IMR-90 (cell line): ENCODE measurements around the gene IQCE. TPM values are rescaled to one million over a fixed set of nuclear protein-coding genes. Genes with fewer than 3 reads are reported as not detected.

Experiments used
- ATAC-seq: fragments of 200-7000 bp; cut with Tn5 transposase; 2 replicates; pipeline ENCODE4 v1.9.1; 2020; ENCODE audit warnings: low read depth, mild to moderate bottlenecking, moderate library complexity
- BruUV-seq: library from RNA; stranded (reverse); fragments of 400-500 nt; replicated peaks from 2 replicates; lab custom pipeline; 2021; lab: Mats Ljungman, UMichigan
- CTCF ChIA-PET: fragments of 300-600 bp; formaldehyde crosslinking; extraction: SDS; loops from one replicate; lab custom pipeline; 2021; ENCODE audit warnings: antibody characterized with exemption; lab: Yijun Ruan, JAX
- POLR2A ChIA-PET: fragments of 300-600 bp; sonication (Branson Sonifier 250); formaldehyde crosslinking; loops from one replicate; lab custom pipeline; 2022; ENCODE audit warnings: antibody characterized with exemption; ENCODE audit not compliant: unreplicated experiment; lab: Charles Lee
- DNase-seq: peaks from one replicate; pipeline ENCODE4 v3.0.0; 2013
- H2AFZ ChIP-seq: replicated peaks from 2 replicates; pipeline ENCODE3; 2013; ENCODE audit warnings: low read length, mild to moderate bottlenecking; ENCODE audit not compliant: poor library complexity
- H2AK5ac ChIP-seq: 2 replicates; pipeline ENCODE4 v1.6.1; 2013; ENCODE audit warnings: low read depth, low read length, inconsistent platforms
- H2AK9ac ChIP-seq: replicated peaks from 2 replicates; pipeline ENCODE3; 2013; ENCODE audit warnings: mild to moderate bottlenecking, low read depth, low read length, moderate library complexity; ENCODE audit not compliant: poor library complexity
- H2BK120ac ChIP-seq: 2 replicates; pipeline ENCODE4 v1.6.1; 2013; ENCODE audit warnings: low read depth, low read length, inconsistent platforms
- H2BK15ac ChIP-seq: 3 replicates; pipeline ENCODE4 v1.6.1; 2013; ENCODE audit warnings: low read depth, low read length, inconsistent platforms
- H2BK20ac ChIP-seq: 2 replicates; pipeline ENCODE4 v1.6.1; 2013; ENCODE audit warnings: low read depth, mild to moderate bottlenecking, inconsistent platforms, low read length, moderate library complexity
- H2BK5ac ChIP-seq: 2 replicates; pipeline ENCODE4 v1.6.1; 2013; ENCODE audit warnings: mild to moderate bottlenecking, low read depth, low read length, inconsistent platforms; ENCODE audit not compliant: poor library complexity, severe bottlenecking
- H3K14ac ChIP-seq: replicated peaks from 2 replicates; pipeline ENCODE4 v1.6.1; 2013; ENCODE audit warnings: low read depth, low read length, inconsistent platforms
- H3K18ac ChIP-seq: 2 replicates; pipeline ENCODE4 v1.6.1; 2013; ENCODE audit warnings: low read depth, low read length, control low read depth
- H3K23ac ChIP-seq: 2 replicates; pipeline ENCODE4 v1.6.1; 2013; ENCODE audit warnings: low read depth, low read length, inconsistent platforms
- H3K27ac ChIP-seq: 2 replicates; pipeline ENCODE4 v1.5.1; 2013; ENCODE audit warnings: mild to moderate bottlenecking, control low read depth, low read length; ENCODE audit not compliant: insufficient read depth
- H3K27me3 ChIP-seq: 2 replicates; pipeline ENCODE4 v1.6.1; 2013; ENCODE audit warnings: low read length; ENCODE audit not compliant: control insufficient read depth, insufficient read depth
- H3K36me3 ChIP-seq: 2 replicates; pipeline ENCODE4 v1.6.1; 2013; ENCODE audit warnings: low read length, mixed read lengths; ENCODE audit not compliant: control insufficient read depth, insufficient read depth
- H3K4ac ChIP-seq: 2 replicates; pipeline ENCODE4 v1.6.1; 2013; ENCODE audit warnings: low read depth, low read length, inconsistent platforms
- H3K4me1 ChIP-seq: 2 replicates; pipeline ENCODE4 v1.6.1; 2013; ENCODE audit warnings: low read length, mixed read lengths; ENCODE audit not compliant: control insufficient read depth, insufficient read depth
- H3K4me2 ChIP-seq: 2 replicates; pipeline ENCODE4 v1.6.1; 2013; ENCODE audit warnings: low read depth, mild to moderate bottlenecking, control low read depth, low read length, moderate library complexity
- H3K4me3 ChIP-seq: 2 replicates; pipeline ENCODE4 v1.5.1; 2013; ENCODE audit warnings: low read depth, mild to moderate bottlenecking, control low read depth, low read length, moderate library complexity; ENCODE audit not compliant: insufficient read depth
- H3K56ac ChIP-seq: 2 replicates; pipeline ENCODE4 v1.6.1; 2013; ENCODE audit warnings: low read length, inconsistent platforms; ENCODE audit not compliant: insufficient read depth; ENCODE audit errors: extremely low read depth
- H3K79me1 ChIP-seq, 2 experiments: 2 replicates each; pipeline ENCODE4 v1.6.1; 2013; ENCODE audit warnings: low read length in 2 of 2, inconsistent platforms in 1 of 2, low read depth in 1 of 2
- H3K9ac ChIP-seq: 2 replicates; pipeline ENCODE4 v1.6.1; 2013; ENCODE audit warnings: low read depth, low read length, control low read depth
- H3K9me1 ChIP-seq: 2 replicates; pipeline ENCODE4 v1.6.1; 2013; ENCODE audit warnings: low read length, inconsistent platforms; ENCODE audit not compliant: insufficient read depth
- H3K9me3 ChIP-seq: 2 replicates; pipeline ENCODE4 v1.6.1; 2013; ENCODE audit warnings: low read length; ENCODE audit not compliant: control insufficient read depth, insufficient read depth
- H4K20me1 ChIP-seq: 2 replicates; pipeline ENCODE4 v1.6.1; 2013; ENCODE audit warnings: low read length, inconsistent platforms; ENCODE audit not compliant: insufficient read depth
- H4K5ac ChIP-seq: 2 replicates; pipeline ENCODE4 v1.6.1; 2013; ENCODE audit warnings: mild to moderate bottlenecking, low read depth, low read length, control low read depth
- H4K8ac ChIP-seq, 2 experiments: 2 replicates each; pipeline ENCODE4 v1.6.1; 2013; ENCODE audit warnings: low read depth in 2 of 2, low read length in 2 of 2, control low read depth in 1 of 2, inconsistent platforms in 1 of 2
- H4K91ac ChIP-seq: 2 replicates; pipeline ENCODE4 v1.6.1; 2013; ENCODE audit warnings: low read depth, low read length, inconsistent platforms; ENCODE audit not compliant: insufficient read depth
- BHLHE40 ChIP-seq: fragments of 150-350 bp; IDR thresholded peaks from 2 replicates; pipeline ENCODE4 v1.6.1; 2016; ENCODE audit warnings: mild to moderate bottlenecking, low read depth, low read length
- CEBPB ChIP-seq: IDR thresholded peaks from 2 replicates; pipeline ENCODE4 v1.6.1; 2012; ENCODE audit warnings: low read depth, low read length, improper control_type of control experiment
- CHD1 ChIP-seq: IDR thresholded peaks from 2 replicates; pipeline ENCODE4 v1.6.1; 2012; ENCODE audit warnings: low read depth, low read length, improper control_type of control experiment
- FOS ChIP-seq: fragments of 150-350 bp; IDR thresholded peaks from 2 replicates; pipeline ENCODE4 v1.6.1; 2016; ENCODE audit warnings: low read depth, low read length
- MAFK ChIP-seq: IDR thresholded peaks from 2 replicates; pipeline ENCODE4 v1.6.1; 2012; ENCODE audit warnings: low read depth, low read length, improper control_type of control experiment
- MAZ ChIP-seq: IDR thresholded peaks from 2 replicates; pipeline ENCODE4 v1.6.1; 2012; ENCODE audit warnings: low read depth, mild to moderate bottlenecking, low read length, improper control_type of control experiment, moderate library complexity, borderline replicate concordance
- POLR2A ChIP-seq: IDR thresholded peaks from 2 replicates; pipeline ENCODE4 v1.6.1; 2012; ENCODE audit warnings: mild to moderate bottlenecking, low read depth, low read length
- RAD21 ChIP-seq: IDR thresholded peaks from 2 replicates; pipeline ENCODE4 v1.6.1; 2012; ENCODE audit warnings: low read length, improper control_type of control experiment
- RCOR1 ChIP-seq: IDR thresholded peaks from 2 replicates; pipeline ENCODE4 v1.6.1; 2012; ENCODE audit warnings: mild to moderate bottlenecking, low read length, improper control_type of control experiment; ENCODE audit not compliant: insufficient replicate concordance
- SMC3 ChIP-seq: fragments of 150-350 bp; IDR thresholded peaks from 2 replicates; pipeline ENCODE4 v1.6.1; 2016; ENCODE audit warnings: low read depth, mild to moderate bottlenecking, antibody characterized with exemption, low read length, moderate library complexity
- WGBS, 2 experiments: methylation state at CpG; one replicate each; pipeline versions ENCODE4 v1.1.5 to v1.1.7; 2013; ENCODE audit warnings: missing lambda C conversion rate in 2 of 2; ENCODE audit not compliant: insufficient read length in 1 of 2; ENCODE audit errors: extremely low coverage in 2 of 2; 5-methylcytosine and 5-hydroxymethylcytosine counted together
- dilution Hi-C: fragments of 300-500 bp; cut with HindIII; formaldehyde crosslinking; loops from one replicate; pipeline ENCODE4 v1.14.3; 2018; ENCODE audit warnings: low sequenced_read_pairs; ENCODE audit not compliant: unreplicated experiment
- in situ Hi-C: fragments of 300-500 bp; cut with MboI; formaldehyde crosslinking; loops from 3 replicates; pipeline ENCODE4 v1.14.3; 2019; ENCODE audit warnings: low sequenced_read_pairs, inconsistent platforms, mixed read lengths
- intact Hi-C: fragments of 100-400 bp; cut with micrococcal nuclease; formaldehyde crosslinking; loops from 2 replicates; pipeline ENCODE4 v1.10.0; 2022
- polyA plus RNA-seq, 3 experiments: library from polyadenylated mRNA; depleted of rRNA; stranded (reverse); fragments of >200 nt; gene quantifications; 2 replicates each; pipeline ENCODE4 v1.2.3, GENCODE V29; 2012; ENCODE audit warnings: low replicate concordance in 1 of 3
- total RNA-seq: library from RNA; depleted of rRNA; stranded (reverse); fragments of >200 nt; gene quantifications from 2 replicates; pipeline ENCODE4 v1.2.3, GENCODE V29; 2012
- TF ChIP-seq, protein P1 (sequence below): fragments of 150-350 bp; IDR thresholded peaks from 2 replicates; pipeline ENCODE4 v1.6.1; 2016; ENCODE audit warnings: low read depth, mild to moderate bottlenecking, low read length, moderate library complexity, borderline replicate concordance
- TF ChIP-seq, protein P2 (sequence below): fragments of 150-350 bp; IDR thresholded peaks from 2 replicates; pipeline ENCODE4 v1.6.1; 2017; ENCODE audit warnings: mild to moderate bottlenecking, antibody characterized with exemption, low read length, low read depth

Gene IQCE
- total and polyA plus RNA-seq, 2 of the 4 experiments (the other 2 are of a cell fraction): 5.0 to 6.3 TPM

DNA sequence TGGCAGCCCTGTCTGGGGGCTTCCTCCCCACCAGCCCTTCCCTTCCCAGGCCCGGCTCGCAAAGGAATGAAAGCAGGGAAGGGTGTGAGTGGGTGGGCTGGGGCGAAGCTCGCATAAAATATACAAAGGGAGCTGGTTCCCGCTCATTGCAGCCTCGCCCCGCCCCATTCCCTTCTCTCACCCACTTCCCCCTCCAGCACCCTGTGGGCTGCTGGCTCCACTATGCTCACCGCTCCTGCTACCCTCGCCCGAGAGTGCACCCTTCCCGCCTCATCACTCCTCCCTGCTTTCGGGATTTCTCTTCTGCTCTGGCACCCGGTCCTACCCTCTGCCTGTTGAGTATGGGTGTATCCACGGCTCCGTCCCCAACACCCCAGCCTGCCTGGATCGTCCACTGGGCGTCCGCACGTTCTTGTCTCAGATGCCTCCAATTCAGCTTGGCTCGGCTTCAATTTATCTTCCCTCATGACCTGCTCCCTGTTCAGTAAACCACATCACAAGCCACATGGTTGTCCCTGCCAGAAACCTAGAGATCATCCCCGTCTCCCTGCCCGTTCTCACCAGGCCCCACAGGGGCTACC is 58.6 kb downstream of the IQCE start:
- ATAC-seq (no peak), DNase-seq (no peak)
- dilution Hi-C loops: no loop called here
- in situ Hi-C loops: no loop called here
- H2BK120ac ChIP-seq: no peak overlapping the region
- peak overlapping the region; percentile 35 for H2AFZ ChIP-seq
- POLR2A ChIA-PET: no interaction called here
- no peaks in the 10 kb centered on the region for H3K36me3 ChIP-seq
- no peaks in the 10 kb centered on the region for H3K79me1 ChIP-seq
- H2BK20ac ChIP-seq: no peak overlapping the region
- TF ChIP-seq BHLHE40 (no peak), CHD1 (no peak), FOS (no peak), CEBPB (no peak), RCOR1 (no peak), MAZ (no peak), SMC3 (no peak), MAFK (no peak), RAD21 (no peak), POLR2A (no peak)
- TF ChIP-seq, protein P1, sequence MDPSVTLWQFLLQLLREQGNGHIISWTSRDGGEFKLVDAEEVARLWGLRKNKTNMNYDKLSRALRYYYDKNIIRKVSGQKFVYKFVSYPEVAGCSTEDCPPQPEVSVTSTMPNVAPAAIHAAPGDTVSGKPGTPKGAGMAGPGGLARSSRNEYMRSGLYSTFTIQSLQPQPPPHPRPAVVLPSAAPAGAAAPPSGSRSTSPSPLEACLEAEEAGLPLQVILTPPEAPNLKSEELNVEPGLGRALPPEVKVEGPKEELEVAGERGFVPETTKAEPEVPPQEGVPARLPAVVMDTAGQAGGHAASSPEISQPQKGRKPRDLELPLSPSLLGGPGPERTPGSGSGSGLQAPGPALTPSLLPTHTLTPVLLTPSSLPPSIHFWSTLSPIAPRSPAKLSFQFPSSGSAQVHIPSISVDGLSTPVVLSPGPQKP: no peak
- TF ChIP-seq, protein P2, sequence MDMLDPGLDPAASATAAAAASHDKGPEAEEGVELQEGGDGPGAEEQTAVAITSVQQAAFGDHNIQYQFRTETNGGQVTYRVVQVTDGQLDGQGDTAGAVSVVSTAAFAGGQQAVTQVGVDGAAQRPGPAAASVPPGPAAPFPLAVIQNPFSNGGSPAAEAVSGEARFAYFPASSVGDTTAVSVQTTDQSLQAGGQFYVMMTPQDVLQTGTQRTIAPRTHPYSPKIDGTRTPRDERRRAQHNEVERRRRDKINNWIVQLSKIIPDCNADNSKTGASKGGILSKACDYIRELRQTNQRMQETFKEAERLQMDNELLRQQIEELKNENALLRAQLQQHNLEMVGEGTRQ: no peak
- no peak overlapping the region for H4K5ac ChIP-seq
- H3K27me3 ChIP-seq: peaks cover 2% of the 10 kb centered on the region
- H2BK5ac ChIP-seq: no peak overlapping the region
- no peak overlapping the region for H3K18ac ChIP-seq
- H3K4me2 ChIP-seq: no peak overlapping the region
- peaks cover 26% of the 10 kb centered on the region for H3K4me1 ChIP-seq
- CTCF ChIA-PET: interaction anchor here (0.6 kb wide), 1 partner anchor 143 kb away, joined by 3 read pairs; no protein-coding TSS in a partner anchor
- H2BK15ac ChIP-seq: no peak overlapping the region
- H3K9me1 ChIP-seq: peaks cover 4% of the 10 kb centered on the region; the same call in 1 of the 2 replicates
- no peak overlapping the region for H3K4ac ChIP-seq
- H3K4me3 ChIP-seq: no peak overlapping the region
- H4K8ac ChIP-seq: no peak overlapping the region
- H3K9me3 ChIP-seq: no peaks in the 10 kb centered on the region
- no peak overlapping the region for H3K27ac ChIP-seq
- H3K9ac ChIP-seq: no peak overlapping the region
- no peak overlapping the region for H3K14ac ChIP-seq
- H2AK9ac ChIP-seq: no peak overlapping the region
- no TSS peak for BruUV-seq
- 58% methylated on average over 3 of the region's 22 CpGs; no CpG with 5 or more reads in 1 of the 2 experiments for WGBS, 2 experiments
- H3K56ac ChIP-seq: no peak overlapping the region
- H2AK5ac ChIP-seq: 0 out of 2 replicates have a peak overlapping the region, but pooled peaks have one; percentile 38
- H4K91ac ChIP-seq: no peak overlapping the region
- intact Hi-C loops: no loop called here
- H4K20me1 ChIP-seq: peaks cover 7% of the 10 kb centered on the region; the same call in 1 of the 2 replicates
- no peak overlapping the region for H3K23ac ChIP-seq
